Cardiac fibroblast (primary cell): ENCODE data around the gene MAP4K5.

Experiments
- DNase-seq, 2 donors: peaks; one replicate each; pipeline versions ENCODE4 v3.0.0 to v3.0.0-alpha.2; 2010; ENCODE audit warnings: low read depth in 2 of 2
- H3K4me3 ChIP-seq, 2 donors: replicated peaks in 1 of 2; 1 replicate in 1 of 2; 2 replicates in 1 of 2; pipeline ENCODE4 v1.5.1; 2011; ENCODE audit warnings: low read depth in 2 of 2, low read length in 2 of 2, mild to moderate bottlenecking in 2 of 2, moderate library complexity in 1 of 2
- TF ChIP-seq, protein P1 (sequence below): IDR thresholded peaks from one replicate; pipeline ENCODE4 v1.5.1; 2011; ENCODE audit warnings: low read depth, mild to moderate bottlenecking, low read length, inconsistent platforms

MAP4K5 gene

GRCh38 chr14:50532502-50533240 lies at the start of gene MAP4K5:
Gene MAP4K5, minus strand, starts transcription at chr14:50532569. Its CDS starts 520 bp downstream, at chr14:50532049.
- DNase-seq: peak; percentile 90 to 94
- peak within 1 kb of the TSS; percentile 82 to 94 for H3K4me3 ChIP-seq
- TF ChIP-seq, protein P1, sequence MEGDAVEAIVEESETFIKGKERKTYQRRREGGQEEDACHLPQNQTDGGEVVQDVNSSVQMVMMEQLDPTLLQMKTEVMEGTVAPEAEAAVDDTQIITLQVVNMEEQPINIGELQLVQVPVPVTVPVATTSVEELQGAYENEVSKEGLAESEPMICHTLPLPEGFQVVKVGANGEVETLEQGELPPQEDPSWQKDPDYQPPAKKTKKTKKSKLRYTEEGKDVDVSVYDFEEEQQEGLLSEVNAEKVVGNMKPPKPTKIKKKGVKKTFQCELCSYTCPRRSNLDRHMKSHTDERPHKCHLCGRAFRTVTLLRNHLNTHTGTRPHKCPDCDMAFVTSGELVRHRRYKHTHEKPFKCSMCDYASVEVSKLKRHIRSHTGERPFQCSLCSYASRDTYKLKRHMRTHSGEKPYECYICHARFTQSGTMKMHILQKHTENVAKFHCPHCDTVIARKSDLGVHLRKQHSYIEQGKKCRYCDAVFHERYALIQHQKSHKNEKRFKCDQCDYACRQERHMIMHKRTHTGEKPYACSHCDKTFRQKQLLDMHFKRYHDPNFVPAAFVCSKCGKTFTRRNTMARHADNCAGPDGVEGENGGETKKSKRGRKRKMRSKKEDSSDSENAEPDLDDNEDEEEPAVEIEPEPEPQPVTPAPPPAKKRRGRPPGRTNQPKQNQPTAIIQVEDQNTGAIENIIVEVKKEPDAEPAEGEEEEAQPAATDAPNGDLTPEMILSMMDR: peak; percentile 78

DNA sequence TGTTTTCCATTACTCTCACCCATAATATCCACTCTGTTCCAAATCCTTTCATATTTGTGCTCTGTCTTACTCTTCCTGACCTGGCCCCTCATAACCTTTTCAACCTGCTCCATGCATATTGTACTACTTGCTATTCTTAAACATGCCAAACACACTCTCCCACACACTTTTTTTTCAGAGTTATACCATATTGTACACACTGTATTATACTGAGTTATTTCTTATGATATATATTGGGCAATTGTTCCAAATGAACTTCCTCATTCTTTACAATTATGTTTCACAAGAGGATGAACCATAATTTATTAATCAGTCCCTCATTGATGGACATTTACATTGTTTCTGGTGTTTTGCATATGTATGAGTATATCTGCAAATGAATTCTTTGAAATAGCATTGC lies 46.1 kb upstream of the MAP4K5 start:
- H3K4me3 ChIP-seq: no peak overlapping the region
- no peak for DNase-seq
- TF ChIP-seq, protein P1: no peak

DNA sequence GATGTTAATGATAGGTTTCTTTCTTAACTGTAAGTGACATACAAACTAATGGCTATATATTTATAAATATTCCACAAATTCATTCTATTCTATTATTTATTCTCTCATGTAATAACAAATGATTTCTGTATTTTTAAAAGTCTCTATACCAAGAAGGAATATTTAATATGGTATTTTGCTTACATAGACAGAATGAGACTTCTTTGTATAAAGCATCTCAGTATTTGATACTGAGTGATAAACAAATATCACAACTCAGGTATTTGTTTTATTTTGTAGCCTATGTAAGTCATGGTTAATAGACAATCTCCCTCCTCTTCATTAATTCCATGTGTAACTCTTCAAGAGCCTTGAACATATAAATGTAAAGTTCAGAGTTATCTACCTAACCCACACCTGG lies 45.6 kb upstream of the MAP4K5 start:
- DNase-seq: no peak
- TF ChIP-seq, protein P1: no peak
- H3K4me3 ChIP-seq: no peak overlapping the region

- no peak overlapping the region for H3K4me3 ChIP-seq
- no peak for DNase-seq
- TF ChIP-seq, protein P1: no peak
These were observed 43.4 kb upstream of the MAP4K5 start for GRCh38 chr14:50575769-50576168.

GRCh38 chr14:50573862-50574261 lies 41.5 kb upstream of the MAP4K5 start:
- no peak for DNase-seq

DNA sequence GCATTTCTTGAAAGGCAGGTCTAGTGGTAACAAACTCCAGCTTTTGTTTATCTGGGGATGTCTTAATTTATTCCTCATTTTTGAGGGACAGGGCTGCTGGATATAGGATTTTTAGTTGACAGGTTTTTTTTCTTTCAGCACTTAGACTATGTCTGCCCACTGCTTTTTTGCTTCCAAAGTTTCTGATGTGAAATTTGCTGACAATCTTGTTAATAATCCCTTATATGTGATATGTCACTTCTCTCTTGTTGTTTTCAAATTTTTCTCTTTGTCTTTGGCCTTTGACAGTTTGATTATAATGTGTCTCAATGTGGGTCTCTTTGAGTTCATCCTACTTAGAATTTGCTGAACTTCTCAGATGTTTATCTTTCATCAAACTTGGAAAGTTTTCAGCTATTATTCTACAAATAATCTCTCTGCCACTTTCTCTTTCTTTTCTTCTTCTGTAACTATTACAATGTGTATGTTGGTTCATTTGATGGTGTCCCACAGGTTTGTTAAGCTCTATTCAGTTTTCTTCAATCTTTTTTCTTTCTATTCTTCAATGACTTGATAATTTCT lies 37.4 kb upstream of the MAP4K5 start:
- TF ChIP-seq, protein P1: no peak
- H3K4me3 ChIP-seq: no peak overlapping the region
- DNase-seq: no peak

More at GRCh38 chr14:50573862-50574261, 41.5 kb upstream of the MAP4K5 start:
- TF ChIP-seq, protein P1: no peak
- H3K4me3 ChIP-seq: no peak overlapping the region
